ENCODE results near the gene VWA5B1.

The VWA5B1 gene

DNA sequence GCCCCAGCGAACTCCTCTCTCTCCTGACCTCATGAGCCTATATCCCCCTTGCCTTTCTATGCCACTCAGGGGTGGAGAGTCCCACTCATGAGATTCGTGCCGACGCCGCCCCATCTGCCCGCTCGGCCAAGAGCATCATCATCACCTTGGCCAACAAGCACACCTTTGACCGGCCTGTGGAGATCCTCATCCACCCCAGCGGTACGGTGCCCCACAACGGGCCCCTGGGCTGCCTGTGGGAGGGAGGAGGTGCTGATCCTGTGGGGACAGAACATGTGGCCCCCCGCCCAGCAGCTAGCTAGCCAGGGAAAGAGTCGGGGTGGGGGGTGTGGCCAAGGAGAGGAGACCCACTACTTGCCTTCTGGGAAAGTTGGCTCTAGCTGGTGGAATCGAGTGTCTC is 27.8 kb downstream of the VWA5B1 start:
- TF ChIP-seq YY1 (IDR thresholded peaks at IDR 0.05; ENCODE audit: insufficient read depth, insufficient read length) (no peak), SUZ12 (IDR thresholded peaks at IDR 0.05; ENCODE audit: extremely low read depth, insufficient read depth, insufficient read length) (no peak), ZNF274 (IDR thresholded peaks at IDR 0.05; ENCODE audit: low read depth, low read length) (no peak)
- Histone ChIP-seq H3K4me1 (ENCODE audit: insufficient read depth, insufficient read length) (peaks cover 8% of the 10 kb centered on the region), H3K4me3 (ENCODE audit: insufficient read length, low read depth) (no peak overlapping the region), H3K9me3 (ENCODE audit: insufficient read depth, low read length) (no peaks in the 10 kb centered on the region), H3K27me3 (ENCODE audit: insufficient read depth, insufficient read length) (peaks cover 3% of the 10 kb centered on the region), H3K9ac (ENCODE audit: insufficient read length, low read depth) (no peak overlapping the region), H3K36me3 (ENCODE audit: insufficient read depth, insufficient read length, low read length) (no peaks in the 10 kb centered on the region)
- no peak for DNase-seq (ENCODE audit: low read depth, low spot score)

DNA sequence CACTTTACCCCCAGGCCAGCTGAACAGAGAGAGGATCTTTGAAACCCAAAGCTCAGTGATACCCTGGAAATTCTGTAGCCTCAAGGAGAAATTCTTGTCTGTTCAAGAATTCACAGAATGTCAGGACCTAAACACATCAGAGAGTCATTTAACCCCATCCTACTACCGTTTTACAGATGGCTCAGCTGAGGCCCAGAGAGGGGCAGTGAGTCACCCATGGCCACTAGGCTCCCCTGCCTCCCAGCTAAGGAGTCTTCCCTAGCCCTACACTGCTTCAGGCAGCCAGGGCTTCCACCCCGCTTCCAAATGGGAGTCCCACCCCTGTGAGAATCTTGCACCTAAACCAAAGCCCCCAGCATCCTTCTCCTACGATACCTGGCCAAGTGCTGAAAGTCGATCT is 28.3 kb downstream of the VWA5B1 start:
- peaks cover 2% of the 10 kb centered on the region for H3K27me3 ChIP-seq (ENCODE audit: insufficient read depth, insufficient read length)
- no peak for DNase-seq (ENCODE audit: low read depth, low spot score)

DNA sequence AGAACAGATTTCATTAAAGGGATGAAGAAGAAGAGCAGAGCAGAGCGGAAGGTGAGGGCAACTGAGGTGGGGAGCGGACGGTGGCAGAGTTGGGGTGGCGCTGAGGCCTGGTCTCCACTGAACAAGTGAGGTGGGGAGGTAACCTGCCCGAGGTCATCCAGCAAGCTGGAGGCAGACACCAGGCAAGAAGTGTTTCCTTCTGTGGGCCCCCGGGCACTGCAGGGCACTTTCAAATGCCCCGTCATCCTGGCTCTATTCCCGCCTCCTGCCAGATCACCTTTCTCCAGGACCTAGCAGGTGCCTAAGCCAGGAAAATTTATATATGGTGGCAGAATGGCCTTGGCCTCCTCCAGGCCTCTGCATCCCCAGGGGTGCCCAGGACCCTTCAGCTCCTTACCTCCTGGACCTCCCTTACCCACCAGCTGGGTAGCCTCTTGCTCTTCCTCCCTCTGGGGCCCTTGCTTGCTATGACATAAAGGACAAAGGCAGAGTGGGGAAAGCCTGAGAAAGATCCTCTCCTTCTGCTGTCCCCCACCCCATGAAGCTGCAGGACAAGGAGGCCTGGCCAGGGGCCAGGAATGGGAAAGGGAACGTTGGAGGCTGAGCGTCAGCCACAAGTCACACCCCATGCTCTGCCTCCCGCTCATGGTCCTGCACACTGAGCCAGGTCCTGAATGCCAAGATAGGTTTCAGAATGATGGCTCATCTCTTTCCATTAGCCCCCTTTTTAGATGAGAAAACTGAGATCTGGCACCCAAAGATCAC is 29.0 kb downstream of the VWA5B1 start:
- H3K9me3 ChIP-seq (ENCODE audit: insufficient read depth, low read length), result no peaks in the 10 kb centered on the region

More for the DNA sequence above, 28.3 kb downstream of the VWA5B1 start:
- Histone ChIP-seq H3K4me1 (ENCODE audit: insufficient read depth, insufficient read length) (peaks cover 8% of the 10 kb centered on the region), H3K9ac (ENCODE audit: insufficient read length, low read depth) (no peak overlapping the region), H3K9me3 (ENCODE audit: insufficient read depth, low read length) (no peaks in the 10 kb centered on the region), H3K36me3 (ENCODE audit: insufficient read depth, insufficient read length, low read length) (no peaks in the 10 kb centered on the region), H3K4me3 (ENCODE audit: insufficient read length, low read depth) (no peak overlapping the region)
- no peak for TF ChIP-seq SUZ12 (IDR thresholded peaks at IDR 0.05; ENCODE audit: extremely low read depth, insufficient read depth, insufficient read length)
- no peak for TF ChIP-seq ZNF274 (IDR thresholded peaks at IDR 0.05; ENCODE audit: low read depth, low read length)
- no peak for TF ChIP-seq YY1 (IDR thresholded peaks at IDR 0.05; ENCODE audit: insufficient read depth, insufficient read length)

DNA sequence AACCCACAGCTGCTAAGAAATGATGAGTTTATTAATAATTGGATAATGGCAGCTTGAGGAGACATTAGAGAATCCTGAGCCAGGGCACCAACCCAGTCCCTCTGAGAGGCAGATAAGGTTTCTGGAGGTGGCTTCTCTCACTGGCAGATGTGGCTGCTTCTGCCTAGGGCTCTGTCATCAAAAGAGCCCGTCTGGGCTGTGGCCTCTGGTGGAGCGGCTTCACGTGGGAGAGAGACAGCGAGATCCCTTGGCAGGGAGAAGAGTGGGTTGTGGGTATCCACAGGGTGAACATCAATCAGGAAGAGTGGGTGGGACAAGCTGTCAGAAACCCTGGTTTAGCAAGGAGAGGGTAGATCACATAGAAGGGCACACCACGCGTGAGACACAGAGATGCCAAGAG is 30.0 kb downstream of the VWA5B1 start:
- no peak for DNase-seq (ENCODE audit: low read depth, low spot score)
- no peaks in the 10 kb centered on the region for H3K36me3 ChIP-seq (ENCODE audit: insufficient read depth, insufficient read length, low read length)
- peaks cover 8% of the 10 kb centered on the region for H3K4me1 ChIP-seq (ENCODE audit: insufficient read depth, insufficient read length)
- no peak for TF ChIP-seq YY1 (IDR thresholded peaks at IDR 0.05; ENCODE audit: insufficient read depth, insufficient read length)
- no peak for TF ChIP-seq SUZ12 (IDR thresholded peaks at IDR 0.05; ENCODE audit: extremely low read depth, insufficient read depth, insufficient read length)
- no peak for TF ChIP-seq ZNF274 (IDR thresholded peaks at IDR 0.05; ENCODE audit: low read depth, low read length)
- no peaks in the 10 kb centered on the region for H3K27me3 ChIP-seq (ENCODE audit: insufficient read depth, insufficient read length)
- H3K4me3 ChIP-seq (ENCODE audit: insufficient read length, low read depth), result no peak overlapping the region
- no peaks in the 10 kb centered on the region for H3K9me3 ChIP-seq (ENCODE audit: insufficient read depth, low read length)
- no peak overlapping the region for H3K9ac ChIP-seq (ENCODE audit: insufficient read length, low read depth)

More for the DNA sequence above, 29.0 kb downstream of the VWA5B1 start:
- Histone ChIP-seq H3K36me3 (ENCODE audit: insufficient read depth, insufficient read length, low read length) (no peaks in the 10 kb centered on the region), H3K4me3 (ENCODE audit: insufficient read length, low read depth) (no peak overlapping the region), H3K4me1 (ENCODE audit: insufficient read depth, insufficient read length) (peaks cover 8% of the 10 kb centered on the region), H3K9ac (ENCODE audit: insufficient read length, low read depth) (no peak overlapping the region), H3K27me3 (ENCODE audit: insufficient read depth, insufficient read length) (no peaks in the 10 kb centered on the region)
- TF ChIP-seq SUZ12 (IDR thresholded peaks at IDR 0.05; ENCODE audit: extremely low read depth, insufficient read depth, insufficient read length), result no peak
- TF ChIP-seq YY1 (IDR thresholded peaks at IDR 0.05; ENCODE audit: insufficient read depth, insufficient read length), result no peak
- DNase-seq (ENCODE audit: low read depth, low spot score), result no peak

DNA sequence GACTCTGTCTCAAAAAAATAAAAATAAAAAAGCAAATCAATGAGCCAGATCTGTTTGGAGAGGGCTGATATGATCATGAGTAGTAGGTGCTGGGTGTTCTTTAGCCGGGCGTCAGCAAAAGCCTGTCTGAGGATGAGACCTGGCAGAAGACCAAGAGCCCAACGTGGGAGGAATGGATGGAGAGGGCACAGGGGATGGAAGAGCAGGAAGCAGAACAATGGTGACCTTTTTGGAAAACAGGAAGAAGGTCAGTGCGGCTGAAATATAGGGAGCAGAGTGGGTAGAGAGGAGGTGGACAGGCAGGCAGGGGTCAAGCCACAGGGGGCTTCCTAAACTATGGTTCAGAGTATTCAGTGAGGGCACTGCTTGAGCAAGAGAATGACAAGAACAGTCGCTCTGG is 30.9 kb downstream of the VWA5B1 start:
- no peak overlapping the region for H3K9ac ChIP-seq (ENCODE audit: insufficient read length, low read depth)
- H3K36me3 ChIP-seq (ENCODE audit: insufficient read depth, insufficient read length, low read length), result no peaks in the 10 kb centered on the region
- TF ChIP-seq YY1 (IDR thresholded peaks at IDR 0.05; ENCODE audit: insufficient read depth, insufficient read length) (no peak), ZNF274 (IDR thresholded peaks at IDR 0.05; ENCODE audit: low read depth, low read length) (no peak), SUZ12 (IDR thresholded peaks at IDR 0.05; ENCODE audit: extremely low read depth, insufficient read depth, insufficient read length) (no peak)
- H3K27me3 ChIP-seq (ENCODE audit: insufficient read depth, insufficient read length), result no peaks in the 10 kb centered on the region
- DNase-seq (ENCODE audit: low read depth, low spot score), result no peak
- H3K9me3 ChIP-seq (ENCODE audit: insufficient read depth, low read length), result no peaks in the 10 kb centered on the region
- H3K4me3 ChIP-seq (ENCODE audit: insufficient read length, low read depth), result no peak overlapping the region
- H3K4me1 ChIP-seq (ENCODE audit: insufficient read depth, insufficient read length), result peaks cover 8% of the 10 kb centered on the region

DNA sequence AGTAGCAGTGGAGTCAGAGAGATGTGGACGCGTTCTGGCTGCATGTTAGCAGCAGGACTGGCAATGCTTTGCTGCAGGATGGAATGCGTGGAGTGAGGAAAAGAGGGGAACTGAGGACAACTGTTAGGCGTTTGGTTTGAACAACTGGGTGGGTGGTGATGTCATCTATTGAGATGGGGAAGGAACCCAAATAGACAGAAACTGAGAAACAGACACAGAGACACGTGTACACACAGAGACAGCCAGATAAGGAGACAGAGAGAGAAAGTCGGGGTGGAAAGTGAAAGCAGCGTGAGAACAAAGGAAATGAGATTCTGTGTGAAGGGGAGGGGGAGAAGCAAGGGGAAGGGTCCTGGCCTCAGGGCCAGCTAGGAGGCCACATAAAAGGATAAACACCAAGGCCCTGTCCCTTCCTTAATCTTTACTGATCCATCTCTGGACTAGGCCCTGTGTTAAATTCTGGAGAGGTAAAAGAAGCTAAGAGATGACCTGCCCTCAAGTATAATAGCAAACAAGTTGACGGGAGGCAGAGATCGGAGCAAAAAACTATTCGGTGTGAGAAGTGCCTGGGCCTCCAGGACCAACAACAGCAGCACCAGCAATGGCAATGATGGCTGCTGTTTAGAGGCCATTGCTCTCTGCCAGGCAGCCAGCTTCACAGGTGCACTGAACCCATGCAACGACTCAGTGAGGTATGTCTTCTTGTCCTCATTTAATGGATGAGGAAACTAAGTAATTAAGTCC is 31.6 kb downstream of the VWA5B1 start:
- H3K9ac ChIP-seq (ENCODE audit: insufficient read length, low read depth), result no peak overlapping the region
- no peak overlapping the region for H3K4me3 ChIP-seq (ENCODE audit: insufficient read length, low read depth)
- no peaks in the 10 kb centered on the region for H3K36me3 ChIP-seq (ENCODE audit: insufficient read depth, insufficient read length, low read length)
- H3K27me3 ChIP-seq (ENCODE audit: insufficient read depth, insufficient read length), result no peaks in the 10 kb centered on the region
- no peaks in the 10 kb centered on the region for H3K9me3 ChIP-seq (ENCODE audit: insufficient read depth, low read length)
- TF ChIP-seq YY1 (IDR thresholded peaks at IDR 0.05; ENCODE audit: insufficient read depth, insufficient read length) (no peak), ZNF274 (IDR thresholded peaks at IDR 0.05; ENCODE audit: low read depth, low read length) (no peak), SUZ12 (IDR thresholded peaks at IDR 0.05; ENCODE audit: extremely low read depth, insufficient read depth, insufficient read length) (no peak)
- peaks cover 8% of the 10 kb centered on the region for H3K4me1 ChIP-seq (ENCODE audit: insufficient read depth, insufficient read length)
- no peak for DNase-seq (ENCODE audit: low read depth, low spot score)
